Activated CD4-positive, alpha-beta T cell treated with anti-CD3 and anti-CD28 coated beads for 4 hours (primary cell): Measurements from ENCODE around the gene ANOS1.
"Not testable (repeated sequence)": the region's sequence is repeated elsewhere in the genome, so short reads cannot be mapped to it uniquely, and the experiment has no call there.

ENCODE experiments used
- DNase-seq, 2 donors: peaks; one replicate each; pipeline ENCODE4 v3.0.0-alpha.2; 2020

Gene ANOS1

GRCh38 chrX:8591501-8591900, 140.4 kb downstream of the ANOS1 start:
- DNase-seq: no peak

GRCh38 chrX:8586953-8587352, 145.0 kb downstream of the ANOS1 start:
- DNase-seq: no peak

- DNase-seq: no peak
Observed at GRCh38 chrX:8579602-8580001, 152.3 kb downstream of the ANOS1 start.

- no peak for DNase-seq
Observed at GRCh38 chrX:8576821-8577220, 155.1 kb downstream of the ANOS1 start.

- no peak for DNase-seq
Observed at GRCh38 chrX:8565729-8566128, 166.2 kb downstream of the ANOS1 start.

GRCh38 chrX:8548446-8548845, 183.5 kb downstream of the ANOS1 start:
- no peak for DNase-seq

GRCh38 chrX:8546715-8547114, 185.2 kb downstream of the ANOS1 start:
- DNase-seq: no peak

GRCh38 chrX:8520791-8521190, 211.1 kb downstream of the ANOS1 start:
- DNase-seq: no peak

GRCh38 chrX:8520178-8520577, 211.8 kb downstream of the ANOS1 start:
- no peak for DNase-seq

- DNase-seq: no peak
Observed at GRCh38 chrX:8504451-8504850, 227.5 kb downstream of the ANOS1 start.

- DNase-seq: not testable (repeated sequence)
Observed at GRCh38 chrX:8502101-8502500, 229.8 kb downstream of the ANOS1 start.

GRCh38 chrX:8500203-8500602, 231.7 kb downstream of the ANOS1 start:
- no peak for DNase-seq

GRCh38 chrX:8495036-8495435, 236.9 kb downstream of the ANOS1 start:
- DNase-seq: not testable (repeated sequence)

- DNase-seq: no peak
Observed at GRCh38 chrX:8484360-8484949, 247.5 kb downstream of the ANOS1 start.
